ENCODE data around the gene TRIM40. TPM values are rescaled to one million over a fixed set of nuclear protein-coding genes. Genes with fewer than 3 reads are reported as not detected.
"Not testable (repeated sequence)": the region's sequence is repeated elsewhere in the genome, so short reads cannot be mapped to it uniquely, and the experiment has no call there.

The TRIM40 gene
- total RNA-seq, 2 experiments from 2014 or later = not detected

GRCh38 chr6:30140240-30140639 lies 4.3 kb downstream of the TRIM40 start:
- CTCF ChIA-PET = interaction anchor here (1.2 kb wide), 1 partner anchor 37 kb away, joined by 3 read pairs; no protein-coding TSS in a partner anchor
- POLR2A ChIA-PET = not testable (repeated sequence)

GRCh38 chr6:30142665-30143064 lies 6.7 kb downstream of the TRIM40 start:
- ChIA-PET POLR2A (no interaction called here), CTCF (interaction anchor here (0.7 to 1.5 kb wide), 2 partner anchors 18 to 40 kb away, joined by 3 read pairs; no protein-coding TSS in a partner anchor)

- ChIA-PET CTCF (interaction anchor here (1.2 to 1.5 kb wide), 2 partner anchors 13 to 41 kb away, joined by 3 to 4 read pairs; no protein-coding TSS in a partner anchor), POLR2A (no interaction called here)
Measured at GRCh38 chr6:30143780-30144179, 7.8 kb downstream of the TRIM40 start.

GRCh38 chr6:30144811-30145210 lies 8.9 kb downstream of the TRIM40 start:
- ChIA-PET CTCF (interaction anchor here (1.2 kb wide), 1 partner anchor 14 kb away, joined by 4 read pairs; no protein-coding TSS in a partner anchor), POLR2A (no interaction called here)

GRCh38 chr6:30145818-30146217 lies 9.9 kb downstream of the TRIM40 start:
- POLR2A ChIA-PET = no interaction called here
- CTCF ChIA-PET = no interaction called here

- CTCF ChIA-PET = interaction anchor here (1.6 kb wide), 1 partner anchor 16 kb away, joined by 6 read pairs; no protein-coding TSS in a partner anchor
Measured at GRCh38 chr6:30147096-30147495, 11.2 kb downstream of the TRIM40 start.

GRCh38 chr6:30149234-30149633 lies 13.3 kb downstream of the TRIM40 start:
- POLR2A ChIA-PET = no interaction called here
- CTCF ChIA-PET = interaction anchor here (1.2 kb wide), 1 partner anchor 18 kb away, joined by 4 read pairs; no protein-coding TSS in a partner anchor

More at GRCh38 chr6:30147096-30147495, 11.2 kb downstream of the TRIM40 start:
- POLR2A ChIA-PET = no interaction called here

- POLR2A ChIA-PET = no interaction called here
- CTCF ChIA-PET = interaction anchor here (1.2 kb wide), 1 partner anchor 19 kb away, joined by 4 read pairs; no protein-coding TSS in a partner anchor
Measured at GRCh38 chr6:30149858-30150550, 14.1 kb downstream of the TRIM40 start.

GRCh38 chr6:30150671-30151395 lies 14.9 kb downstream of the TRIM40 start:
- POLR2A ChIA-PET = no interaction called here
- CTCF ChIA-PET = interaction anchor here (1.2 kb wide), 1 partner anchor 20 kb away, joined by 4 read pairs; no protein-coding TSS in a partner anchor

GRCh38 chr6:30151580-30151979 lies 15.6 kb downstream of the TRIM40 start:
- ChIA-PET POLR2A (no interaction called here), CTCF (interaction anchor here (1.0 kb wide), 1 partner anchor 413 kb away, joined by 3 read pairs; no protein-coding TSS in a partner anchor)

- CTCF ChIA-PET = interaction anchor here (1.0 kb wide), 1 partner anchor 414 kb away, joined by 3 read pairs; no protein-coding TSS in a partner anchor
- POLR2A ChIA-PET = no interaction called here
Measured at GRCh38 chr6:30152016-30152673, 16.2 kb downstream of the TRIM40 start.

- CTCF ChIA-PET = no interaction called here
- POLR2A ChIA-PET = no interaction called here
Measured at GRCh38 chr6:30152910-30153610, 17.1 kb downstream of the TRIM40 start.

GRCh38 chr6:30154061-30154460 lies 18.1 kb downstream of the TRIM40 start:
- ChIA-PET CTCF (no interaction called here), POLR2A (no interaction called here)

GRCh38 chr6:30154709-30155519 lies 19.0 kb downstream of the TRIM40 start:
- ChIA-PET POLR2A (no interaction called here), CTCF (interaction anchor here (0.6 kb wide), 1 partner anchor 11 kb away, joined by 3 read pairs; no protein-coding TSS in a partner anchor)

GRCh38 chr6:30155520-30156261 lies 19.8 kb downstream of the TRIM40 start:
- ChIA-PET CTCF (no interaction called here), POLR2A (no interaction called here)

- ChIA-PET POLR2A (no interaction called here), CTCF (no interaction called here)
Measured at GRCh38 chr6:30156262-30156599, 20.3 kb downstream of the TRIM40 start.

GRCh38 chr6:30156774-30157173 lies 20.8 kb downstream of the TRIM40 start:
- ChIA-PET CTCF (interaction anchor here (0.8 kb wide), 1 partner anchor 54 kb away, joined by 4 read pairs; no protein-coding TSS in a partner anchor), POLR2A (no interaction called here)

GRCh38 chr6:30157581-30157980 lies 21.6 kb downstream of the TRIM40 start:
- POLR2A ChIA-PET = no interaction called here
- CTCF ChIA-PET = interaction anchor here (0.8 kb wide), 1 partner anchor 55 kb away, joined by 4 read pairs; no protein-coding TSS in a partner anchor

Measured in activated CD8-positive, alpha-beta memory T cell treated with anti-CD3 and anti-CD28 coated beads for 36 hours (primary cell).